K562 (cell line): ENCODE measurements around the gene CARM1. TPM values are rescaled to one million over a fixed set of nuclear protein-coding genes. Genes with fewer than 3 reads are reported as not detected.

Experiments used
- ARNT ChIP-seq, 2 experiments: fragments of 450-650 bp; IDR thresholded peaks; 2 replicates each; pipeline ENCODE4 v1.6.1; 2016; ENCODE audit warnings: mild to moderate bottlenecking in 1 of 2
- DPF2 ChIP-seq: fragments of 450-650 bp; IDR thresholded peaks from 2 replicates; pipeline ENCODE4 v1.6.1; 2016
- E2F8 ChIP-seq: fragments of 450-650 bp; IDR thresholded peaks from 2 replicates; pipeline ENCODE4 v1.7.1; 2018; ENCODE audit warnings: mild to moderate bottlenecking, low read depth; ENCODE audit not compliant: partially characterized antibody
- HDAC1 ChIP-seq, 2 experiments: fragments of 450-650 bp; IDR thresholded peaks; 2 replicates each; pipeline ENCODE4 v1.6.1; 2016 to 2017; ENCODE audit warnings: inconsistent platforms in 1 of 2, mild to moderate bottlenecking in 1 of 2, moderate library complexity in 1 of 2
- NR2C2 ChIP-seq, 2 experiments: fragments of 200-800 bp in 1 of 2; sonication (Bioruptor generic) in 1 of 2; sonication (generic) in 1 of 2; formaldehyde crosslinking in 1 of 2; IDR thresholded peaks; 2 replicates each; pipeline versions ENCODE4 v1.6.1 to v1.8.0; 2016 to 2022; ENCODE audit warnings: mild to moderate bottlenecking in 1 of 2, missing compliant biosample characterization in 1 of 2, missing genetic modification characterization in 1 of 2, missing genetic modification reagents in 1 of 2
- PHF20 ChIP-seq: fragments of 450-650 bp; IDR thresholded peaks from 2 replicates; pipeline ENCODE4 v1.6.1; 2018; ENCODE audit not compliant: partially characterized antibody
- POLR2B ChIP-seq: fragments of 450-650 bp; IDR thresholded peaks from 2 replicates; pipeline ENCODE4 v1.6.1; 2018; ENCODE audit warnings: low read depth; ENCODE audit not compliant: partially characterized antibody
- TAF1 ChIP-seq: IDR thresholded peaks from 2 replicates; pipeline ENCODE4 v1.6.1; 2011; ENCODE audit warnings: mild to moderate bottlenecking, low read length, moderate library complexity; ENCODE audit not compliant: insufficient read depth, control insufficient read depth, severe bottlenecking; ENCODE audit errors: extremely low read depth
- TEAD2 ChIP-seq: fragments of 450-650 bp; IDR thresholded peaks from 2 replicates; pipeline ENCODE4 v1.6.1; 2016; ENCODE audit warnings: missing genetic modification characterization, control low read depth, missing compliant biosample characterization
- TRIM24 ChIP-seq, 2 experiments: fragments of 450-650 bp; IDR thresholded peaks; 2 replicates each; pipeline ENCODE4 v1.6.1; 2016
- ZNF224 ChIP-seq: sonication (generic); formaldehyde crosslinking; IDR thresholded peaks from 2 replicates; pipeline ENCODE4 v1.8.0; 2022; ENCODE audit warnings: mild to moderate bottlenecking, missing genetic modification reagents
- ZNF316 ChIP-seq: fragments of 450-650 bp; IDR thresholded peaks from 2 replicates; pipeline ENCODE4 v1.6.1; 2016
- ZNF384 ChIP-seq: IDR thresholded peaks from 2 replicates; pipeline ENCODE4 v1.6.1; 2012; ENCODE audit warnings: low read depth, low read length, improper control_type of control experiment
- ZNF551 ChIP-seq: fragments of 250-450 bp; sonication (Bioruptor Pico); IDR thresholded peaks from 2 replicates; pipeline ENCODE4 v1.5.0; 2021; ENCODE audit warnings: mild to moderate bottlenecking, moderate library complexity
- ZNF592 ChIP-seq: fragments of 450-650 bp; IDR thresholded peaks from 2 replicates; pipeline ENCODE4 v1.6.1; 2017; ENCODE audit warnings: antibody characterized with exemption, mild to moderate bottlenecking
- polyA plus RNA-seq, 8 experiments: library from polyadenylated mRNA; depleted of rRNA in 4 of 8; stranded (reverse) in 5 of 8; unstranded in 3 of 8; fragments of >200 nt; fragmentation: Nextera tagmentation in 2 of 8; fragmentation: Illumina TruSeq in 1 of 8; extraction: Ambion mirVana in 2 of 8; extraction: Trizol in 1 of 8; gene quantifications; 2 replicates each; pipeline versions ENCODE4 v1.2.1 to v1.2.3, GENCODE V29; 2011 to 2014; ENCODE audit warnings: inconsistent platforms in 1 of 8, missing spikeins in 1 of 8
- total RNA-seq, 7 experiments: library from RNA; depleted of rRNA in 6 of 7; stranded (reverse); fragments of >200 nt in 6 of 7; fragmentation: Illumina TruSeq in 2 of 7; extraction: Trizol in 2 of 7; gene quantifications; 2 replicates each; pipeline versions ENCODE4 v1.2.1 to v1.2.3, GENCODE V29; 2011 to 2021; ENCODE audit warnings: low replicate concordance in 1 of 7

Gene CARM1
- total and polyA plus RNA-seq, 9 of the 15 experiments (the other 6 are each of a cell fraction or from before 2014, with no cell fraction given), result 0.36 to 86.0 (median 29.7) TPM

DNA sequence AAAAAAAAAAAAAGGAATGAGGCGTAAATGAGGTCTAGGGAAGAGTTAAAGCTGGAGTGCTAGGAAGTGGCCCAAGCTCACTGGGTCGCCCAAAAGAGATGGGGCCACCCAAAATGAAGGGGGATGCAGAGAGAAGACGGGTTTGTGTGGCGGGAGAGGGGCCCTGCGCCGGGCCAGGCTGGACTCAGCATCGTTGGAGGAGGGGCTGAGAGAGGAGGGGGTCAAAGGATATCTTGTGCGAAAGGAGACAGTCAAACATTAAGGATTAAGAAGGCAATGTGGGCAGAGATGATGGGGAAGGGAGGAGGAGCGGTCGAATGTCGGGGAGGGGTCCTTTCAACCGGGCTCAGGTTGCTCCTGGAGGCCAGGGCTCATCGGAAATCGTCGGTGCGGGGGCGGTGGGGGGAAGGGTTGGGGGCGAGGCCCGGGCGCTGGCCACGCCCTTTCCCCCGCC lies 825 bp upstream of the CARM1 start (continued):
- TF ChIP-seq TAF1 (peak; percentile 50), PHF20 (peak; percentile 46), TRIM24 (IDR thresholded peaks at IDR 0.05) (peak; percentile 43 to 68; a peak in 2 of 4 replicates), E2F8 (peak; percentile 31), ZNF551 (CRISPR knock-in tag) (no peak), TEAD2 (tag) (no peak), POLR2B (peak; percentile 70), DPF2 (peak; percentile 90), ZNF224 (CRISPR knock-in tag) (no peak), ZNF316 (peak; percentile 7; the same call in 1 of the 2 replicates), ZNF384 (peak; percentile 42; the same call in 1 of the 2 replicates), ARNT (IDR thresholded peaks at IDR 0.05) (0 out of 4 replicates have a peak, but pooled peaks have one; percentile 68 to 78), NR2C2 (CRISPR knock-in tag; IDR thresholded peaks at IDR 0.05) (no peak), NR2C2 (tag; IDR thresholded peaks at IDR 0.05) (peak; percentile 64; the same call in 1 of the 2 replicates), HDAC1 (IDR thresholded peaks at IDR 0.05) (peak in 1 of 2 experiments; percentile 75; a peak in 2 of 4 replicates), ZNF592 (no peak)
- TF ChIP-seq, all 486 proteins: peak for 59
